ENCODE results near the gene GSK3B. TPM values are rescaled to one million over a fixed set of nuclear protein-coding genes. Genes with fewer than 3 reads are reported as not detected.

GSK3B gene
- total RNA-seq, 3 donors from 2014 or later: 28.3 to 29.2 (median 28.5) TPM

DNA sequence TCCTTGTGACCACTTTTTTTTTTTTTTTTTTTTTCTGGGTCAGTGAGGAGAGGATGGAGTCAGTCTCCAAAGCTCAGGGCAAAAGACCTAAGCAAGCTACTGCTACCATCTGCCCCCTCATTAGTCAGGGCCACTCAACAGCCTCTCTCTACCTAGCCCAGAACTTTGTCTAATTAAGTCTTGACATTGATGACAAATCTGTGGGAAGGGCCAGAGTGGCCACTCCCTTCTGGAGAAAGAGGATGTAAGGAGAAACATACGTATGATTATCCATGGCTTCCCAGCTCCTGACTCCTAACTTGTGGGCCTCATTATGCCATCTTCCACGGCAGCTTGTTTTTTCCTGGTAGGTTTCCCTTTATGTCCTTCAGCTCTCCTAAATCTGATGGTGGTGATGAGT is 274.4 kb downstream of the GSK3B start:
- no peaks in the 10 kb centered on the region for H3K36me3 Mint-ChIP-seq (ENCODE audit: insufficient read depth)
- H3K9me3 Mint-ChIP-seq: no peaks in the 10 kb centered on the region
- no peaks in the 10 kb centered on the region for H3K27me3 Mint-ChIP-seq (ENCODE audit: low read depth)
- no peak overlapping the region for H3K4me3 Mint-ChIP-seq
- no peak for ATAC-seq
- peaks cover 4% of the 10 kb centered on the region for H3K4me1 Mint-ChIP-seq (ENCODE audit: low read depth)
- DNase-seq: no peak

DNA sequence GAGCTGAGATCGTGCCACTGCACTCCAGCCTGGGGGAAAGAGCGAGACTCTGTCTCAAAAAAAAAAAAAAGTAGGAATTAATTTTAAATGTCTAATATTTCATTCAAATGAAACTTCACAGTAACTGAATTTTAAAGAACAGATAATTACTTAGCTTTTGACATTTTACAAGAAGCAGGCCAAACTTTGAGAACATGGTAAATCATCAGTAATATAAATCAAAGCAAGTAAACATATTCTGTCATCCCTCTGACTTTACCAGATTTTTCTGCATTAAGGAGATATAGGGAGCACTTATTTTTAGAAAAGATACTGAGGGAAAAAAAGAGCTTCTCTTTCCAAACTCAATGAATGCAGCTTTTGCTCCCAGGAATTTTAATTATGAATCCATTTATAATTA is 275.3 kb downstream of the GSK3B start:
- no peaks in the 10 kb centered on the region for H3K9me3 Mint-ChIP-seq
- H3K4me3 Mint-ChIP-seq: no peak overlapping the region
- no peaks in the 10 kb centered on the region for H3K27me3 Mint-ChIP-seq (ENCODE audit: low read depth)
- no peaks in the 10 kb centered on the region for H3K36me3 Mint-ChIP-seq (ENCODE audit: insufficient read depth)
- ATAC-seq: no peak
- H3K4me1 Mint-ChIP-seq (ENCODE audit: low read depth): peaks cover 4% of the 10 kb centered on the region
- no peak for DNase-seq

DNA sequence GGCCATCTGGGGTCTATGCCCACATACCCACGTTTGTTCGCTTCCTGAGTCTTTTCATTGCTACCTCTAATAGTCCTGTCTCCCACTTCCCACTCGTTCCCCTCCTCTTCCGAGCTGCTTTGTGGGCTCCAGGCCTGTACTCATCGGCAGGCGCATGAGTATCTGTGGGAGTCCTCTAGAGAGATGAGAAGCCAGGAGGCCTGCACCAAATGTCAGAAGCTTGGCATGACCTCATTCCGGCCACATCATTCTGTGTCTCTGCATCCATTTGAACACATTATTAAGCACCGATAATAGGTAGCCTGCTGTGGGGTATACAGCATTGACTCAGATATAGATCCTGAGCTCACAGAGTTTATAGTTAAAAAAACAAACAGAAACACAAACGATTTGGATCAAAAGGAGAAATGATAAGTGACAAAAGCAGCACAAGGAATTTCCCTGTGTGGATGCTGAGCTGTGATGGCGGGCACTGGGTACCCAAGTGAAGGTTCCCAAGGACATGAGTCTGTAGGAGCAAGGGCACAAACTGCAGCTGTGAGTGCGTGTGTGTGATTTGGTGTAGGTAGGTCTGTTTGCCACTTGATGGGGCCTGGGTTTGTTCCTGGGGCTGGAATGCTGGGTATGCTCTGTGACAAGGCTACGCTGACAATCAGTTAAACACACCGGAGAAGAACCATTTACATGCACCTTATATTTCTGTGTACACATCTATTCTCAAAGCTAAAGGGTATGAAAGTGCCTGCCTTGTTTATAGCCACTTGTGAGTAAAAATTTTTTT is 276.5 kb downstream of the GSK3B start:
- no peaks in the 10 kb centered on the region for H3K36me3 Mint-ChIP-seq (ENCODE audit: insufficient read depth)
- DNase-seq (no peak), ATAC-seq (no peak)
- no peaks in the 10 kb centered on the region for H3K27me3 Mint-ChIP-seq (ENCODE audit: low read depth)
- H3K9me3 Mint-ChIP-seq: no peaks in the 10 kb centered on the region
- no peak overlapping the region for H3K4me3 Mint-ChIP-seq
- peaks cover 4% of the 10 kb centered on the region for H3K4me1 Mint-ChIP-seq (ENCODE audit: low read depth)

DNA sequence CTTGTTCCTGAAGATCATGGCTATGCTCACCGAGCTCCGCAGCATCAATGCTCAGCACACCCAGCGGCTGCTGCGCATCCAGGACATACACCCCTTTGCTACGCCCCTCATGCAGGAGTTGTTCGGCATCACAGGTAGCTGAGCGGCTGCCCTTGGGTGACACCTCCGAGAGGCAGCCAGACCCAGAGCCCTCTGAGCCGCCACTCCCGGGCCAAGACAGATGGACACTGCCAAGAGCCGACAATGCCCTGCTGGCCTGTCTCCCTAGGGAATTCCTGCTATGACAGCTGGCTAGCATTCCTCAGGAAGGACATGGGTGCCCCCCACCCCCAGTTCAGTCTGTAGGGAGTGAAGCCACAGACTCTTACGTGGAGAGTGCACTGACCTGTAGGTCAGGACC is 277.2 kb downstream of the GSK3B start:
- no peaks in the 10 kb centered on the region for H3K27me3 Mint-ChIP-seq (ENCODE audit: low read depth)
- ATAC-seq: no peak

DNA sequence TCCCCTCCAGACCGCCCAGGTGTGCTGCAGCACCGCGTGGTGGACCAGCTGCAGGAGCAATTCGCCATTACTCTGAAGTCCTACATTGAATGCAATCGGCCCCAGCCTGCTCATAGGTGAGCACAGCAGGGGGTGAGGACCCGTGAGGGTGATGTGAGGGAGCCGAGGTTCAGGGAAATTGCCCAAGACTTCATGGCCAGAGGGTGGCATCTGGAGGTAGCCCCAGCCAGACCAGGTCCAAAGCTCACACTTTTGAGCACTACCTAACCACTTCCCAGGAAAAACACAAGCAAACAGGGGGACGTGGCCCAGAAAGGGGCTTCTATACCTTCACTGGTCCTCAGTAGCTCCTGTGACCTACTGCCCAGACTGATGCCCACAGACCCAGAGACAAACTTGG is 278.5 kb downstream of the GSK3B start:
- Mint-ChIP-seq H3K9me3 (no peaks in the 10 kb centered on the region), H3K4me3 (no peak overlapping the region), H3K4me1 (ENCODE audit: low read depth) (peaks cover under 1% of the 10 kb centered on the region), H3K27me3 (ENCODE audit: low read depth) (no peaks in the 10 kb centered on the region), H3K36me3 (ENCODE audit: insufficient read depth) (no peaks in the 10 kb centered on the region)
- DNase-seq (no peak), ATAC-seq (no peak)

More for the DNA sequence above, 277.2 kb downstream of the GSK3B start:
- H3K4me1 Mint-ChIP-seq (ENCODE audit: low read depth): peaks cover 4% of the 10 kb centered on the region
- no peaks in the 10 kb centered on the region for H3K36me3 Mint-ChIP-seq (ENCODE audit: insufficient read depth)
- no peak overlapping the region for H3K4me3 Mint-ChIP-seq
- H3K9me3 Mint-ChIP-seq: no peaks in the 10 kb centered on the region
- DNase-seq: no peak

DNA sequence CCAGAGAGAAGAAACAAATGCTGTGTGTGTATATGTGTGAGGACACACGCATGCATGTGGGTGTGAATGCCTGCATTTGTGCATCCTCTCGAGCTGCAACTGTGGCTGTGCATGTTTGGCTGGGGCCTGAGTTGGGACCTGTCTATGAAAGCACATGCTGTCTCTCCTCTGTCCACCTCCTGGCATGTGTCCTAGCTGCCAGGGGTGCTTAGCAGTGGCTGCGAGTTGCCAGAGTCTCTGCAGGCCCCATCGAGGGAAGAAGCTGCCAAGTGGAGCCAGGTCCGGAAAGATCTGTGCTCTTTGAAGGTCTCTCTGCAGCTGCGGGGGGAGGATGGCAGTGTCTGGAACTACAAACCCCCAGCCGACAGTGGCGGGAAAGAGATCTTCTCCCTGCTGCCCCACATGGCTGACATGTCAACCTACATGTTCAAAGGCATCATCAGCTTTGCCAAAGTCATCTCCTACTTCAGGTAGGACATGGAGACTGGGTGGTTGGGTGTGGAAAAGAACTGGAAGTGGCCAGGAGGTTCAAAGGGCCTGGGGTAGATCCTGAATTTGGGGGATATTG is 281.7 kb downstream of the GSK3B start:
- H3K4me3 Mint-ChIP-seq: no peak overlapping the region
- H3K36me3 Mint-ChIP-seq (ENCODE audit: insufficient read depth): no peaks in the 10 kb centered on the region
- no peak for ATAC-seq

DNA sequence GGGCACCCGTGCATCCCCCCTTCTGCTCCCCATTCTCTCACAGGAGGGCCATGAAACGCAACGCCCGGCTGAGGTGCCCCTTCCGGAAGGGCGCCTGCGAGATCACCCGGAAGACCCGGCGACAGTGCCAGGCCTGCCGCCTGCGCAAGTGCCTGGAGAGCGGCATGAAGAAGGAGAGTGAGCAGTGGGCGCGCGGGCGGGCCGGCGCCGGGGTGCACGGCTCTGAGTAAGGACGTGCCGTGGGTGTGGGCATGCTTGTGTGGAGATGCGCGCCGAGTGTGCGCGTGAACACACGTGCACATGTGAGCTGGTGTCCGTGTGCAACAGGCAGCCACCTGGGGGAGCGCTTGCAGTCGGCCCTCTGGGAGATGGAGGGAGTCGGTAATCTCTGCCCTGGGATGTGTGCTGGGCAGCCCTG is 284.2 kb downstream of the GSK3B start:
- no peaks in the 10 kb centered on the region for H3K27me3 Mint-ChIP-seq (ENCODE audit: low read depth)
- DNase-seq: peak; percentile 58
- H3K4me3 Mint-ChIP-seq: peak overlapping the region; percentile 82
- H3K36me3 Mint-ChIP-seq (ENCODE audit: insufficient read depth): no peaks in the 10 kb centered on the region
- peaks cover 11% of the 10 kb centered on the region for H3K4me1 Mint-ChIP-seq (ENCODE audit: low read depth)
- peak; percentile 92 to 96 for ATAC-seq
- H3K9me3 Mint-ChIP-seq: no peaks in the 10 kb centered on the region

More for the DNA sequence above, 281.7 kb downstream of the GSK3B start:
- no peaks in the 10 kb centered on the region for H3K9me3 Mint-ChIP-seq
- H3K27me3 Mint-ChIP-seq (ENCODE audit: low read depth): no peaks in the 10 kb centered on the region
- peaks cover 11% of the 10 kb centered on the region for H3K4me1 Mint-ChIP-seq (ENCODE audit: low read depth)
- no peak for DNase-seq

DNA sequence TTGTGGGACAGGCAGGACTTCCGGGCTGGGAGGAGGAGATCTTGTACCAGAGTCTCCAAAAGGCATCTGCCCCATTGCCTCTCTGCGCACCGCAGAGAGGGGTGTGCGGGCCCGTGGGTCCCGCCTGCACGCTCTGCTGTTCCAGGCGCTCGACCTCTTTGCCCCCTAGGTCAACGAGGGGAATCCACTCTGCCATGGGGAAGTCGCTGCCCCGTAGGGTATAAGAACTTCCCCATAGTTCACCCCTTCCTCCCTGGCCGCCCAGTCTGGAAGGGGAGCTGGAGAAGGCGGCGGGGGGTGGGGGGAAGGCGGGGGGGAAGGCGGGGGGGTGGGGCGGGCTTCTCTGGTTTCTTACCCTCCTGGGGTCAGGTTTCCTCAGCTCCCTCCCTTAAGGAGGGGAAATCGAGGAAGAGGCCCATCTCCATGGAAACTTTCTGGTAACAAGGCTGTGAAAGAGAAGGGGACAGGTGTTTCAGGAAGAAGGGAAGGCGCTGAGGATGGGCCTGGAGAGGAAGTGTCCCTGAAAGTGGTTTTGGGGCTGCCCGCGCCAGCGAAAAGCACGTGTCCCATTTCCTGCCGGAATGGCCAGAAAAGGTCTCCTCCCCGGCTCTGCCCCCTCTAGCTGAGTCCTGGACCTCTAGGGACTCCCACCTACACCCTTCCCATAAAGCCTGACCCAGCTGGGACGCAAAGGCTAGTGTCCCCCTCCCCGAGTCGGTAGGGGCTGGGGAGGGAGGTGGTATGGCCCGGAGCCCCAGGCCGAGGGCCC is 284.8 kb downstream of the GSK3B start:
- ATAC-seq (no peak), DNase-seq (no peak)
- Mint-ChIP-seq H3K36me3 (ENCODE audit: insufficient read depth) (no peaks in the 10 kb centered on the region), H3K9me3 (no peaks in the 10 kb centered on the region), H3K27me3 (ENCODE audit: low read depth) (no peaks in the 10 kb centered on the region), H3K4me1 (ENCODE audit: low read depth) (peaks cover 11% of the 10 kb centered on the region), H3K4me3 (peak overlapping the region; percentile 82)

DNA sequence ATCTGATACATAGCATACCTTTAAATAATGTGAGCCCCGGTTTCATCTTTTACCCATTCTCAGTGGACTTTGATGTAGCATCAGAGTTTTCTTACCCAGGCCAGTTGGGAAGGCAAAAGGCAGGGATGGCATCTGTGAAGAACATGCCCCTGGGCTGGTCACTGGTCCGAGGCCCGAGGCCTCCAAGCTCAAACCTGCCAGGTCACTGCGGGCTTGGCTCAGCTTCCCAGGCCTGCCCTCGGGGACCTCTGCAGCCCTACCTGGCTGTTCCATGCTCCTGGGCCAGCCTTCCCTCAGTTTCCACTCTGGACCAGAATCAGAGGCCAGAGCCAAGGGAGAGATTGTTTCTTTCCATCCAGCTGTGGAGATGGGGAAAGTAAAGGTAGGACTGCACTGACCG is 285.4 kb downstream of the GSK3B start:
- H3K27me3 Mint-ChIP-seq (ENCODE audit: low read depth): no peaks in the 10 kb centered on the region
- peak overlapping the region; percentile 37 for H3K4me3 Mint-ChIP-seq
- H3K4me1 Mint-ChIP-seq (ENCODE audit: low read depth): peaks cover 11% of the 10 kb centered on the region
- ATAC-seq (no peak), DNase-seq (no peak)
- H3K9me3 Mint-ChIP-seq: no peaks in the 10 kb centered on the region
- no peaks in the 10 kb centered on the region for H3K36me3 Mint-ChIP-seq (ENCODE audit: insufficient read depth)

DNA sequence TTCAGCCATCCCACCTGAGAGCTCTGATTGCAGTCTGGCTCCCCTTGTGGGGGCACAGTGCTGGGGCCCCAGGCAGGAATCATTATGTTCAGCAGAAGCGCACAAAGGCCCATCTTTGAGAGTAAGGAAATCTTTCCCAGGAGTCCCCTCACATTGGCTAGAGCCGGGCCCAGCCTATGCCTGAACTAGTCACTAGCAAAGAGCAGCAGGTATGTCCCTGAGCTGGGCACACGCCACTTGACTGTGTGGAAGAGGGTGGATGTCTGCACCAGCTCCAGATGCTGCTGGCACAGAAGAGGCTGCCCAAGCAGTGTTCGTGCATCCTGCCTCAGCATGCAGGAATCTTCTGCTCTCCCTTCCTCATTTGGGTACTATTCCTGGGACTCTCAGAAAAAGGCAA is 286.0 kb downstream of the GSK3B start:
- Mint-ChIP-seq H3K4me1 (ENCODE audit: low read depth) (peaks cover 11% of the 10 kb centered on the region), H3K36me3 (ENCODE audit: insufficient read depth) (no peaks in the 10 kb centered on the region), H3K9me3 (no peaks in the 10 kb centered on the region), H3K27me3 (ENCODE audit: low read depth) (no peaks in the 10 kb centered on the region), H3K4me3 (no peak overlapping the region)
- no peak for DNase-seq
- no peak for ATAC-seq

DNA sequence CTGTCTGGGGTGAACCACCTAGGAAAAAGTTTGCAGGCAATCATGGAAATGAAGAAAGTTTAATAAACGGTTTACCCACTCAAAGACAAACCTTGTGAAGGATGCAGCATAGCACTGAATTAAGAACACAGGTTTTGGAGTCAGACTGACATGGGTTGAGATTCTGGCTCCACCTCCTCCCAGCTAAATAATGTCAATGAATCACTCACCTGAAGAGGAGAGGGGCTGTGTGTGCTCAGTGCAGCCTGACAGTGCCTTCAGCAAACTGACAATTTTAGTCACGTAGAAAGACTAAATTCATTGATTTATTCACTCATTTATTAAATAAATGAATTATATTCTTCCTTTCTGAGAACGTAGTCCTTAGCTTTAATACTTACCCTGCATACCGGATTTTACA is 293.4 kb downstream of the GSK3B start:
- Mint-ChIP-seq H3K4me1 (ENCODE audit: low read depth) (no peaks in the 10 kb centered on the region), H3K9me3 (no peaks in the 10 kb centered on the region), H3K36me3 (ENCODE audit: insufficient read depth) (no peaks in the 10 kb centered on the region), H3K27me3 (ENCODE audit: low read depth) (peaks cover 6% of the 10 kb centered on the region), H3K4me3 (no peak overlapping the region)
- DNase-seq (no peak), ATAC-seq (no peak)

DNA sequence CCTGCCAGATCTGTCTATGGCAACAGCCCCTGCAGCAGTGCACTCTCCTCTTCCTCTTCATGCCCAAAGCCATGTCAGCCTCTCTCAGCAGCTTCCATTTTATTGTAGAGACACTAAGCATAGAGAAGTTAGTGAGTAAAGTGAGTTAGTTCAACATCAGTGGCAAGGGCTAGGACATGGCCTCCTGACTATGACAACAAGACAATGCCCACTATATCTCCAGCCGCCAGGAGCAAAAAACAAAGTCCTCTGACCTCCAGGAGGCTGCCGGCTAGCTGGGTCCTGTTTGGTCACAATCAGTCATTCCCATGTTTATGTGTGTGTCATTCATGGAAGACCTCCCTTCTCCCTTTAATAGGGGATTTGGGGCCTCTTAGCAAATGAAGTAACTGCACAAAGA is 297.5 kb downstream of the GSK3B start:
- H3K4me1 Mint-ChIP-seq (ENCODE audit: low read depth): no peaks in the 10 kb centered on the region
- ATAC-seq (no peak), DNase-seq (no peak)
- peaks cover 6% of the 10 kb centered on the region for H3K27me3 Mint-ChIP-seq (ENCODE audit: low read depth)
- no peaks in the 10 kb centered on the region for H3K36me3 Mint-ChIP-seq (ENCODE audit: insufficient read depth)
- H3K4me3 Mint-ChIP-seq: no peak overlapping the region
- no peaks in the 10 kb centered on the region for H3K9me3 Mint-ChIP-seq

DNA sequence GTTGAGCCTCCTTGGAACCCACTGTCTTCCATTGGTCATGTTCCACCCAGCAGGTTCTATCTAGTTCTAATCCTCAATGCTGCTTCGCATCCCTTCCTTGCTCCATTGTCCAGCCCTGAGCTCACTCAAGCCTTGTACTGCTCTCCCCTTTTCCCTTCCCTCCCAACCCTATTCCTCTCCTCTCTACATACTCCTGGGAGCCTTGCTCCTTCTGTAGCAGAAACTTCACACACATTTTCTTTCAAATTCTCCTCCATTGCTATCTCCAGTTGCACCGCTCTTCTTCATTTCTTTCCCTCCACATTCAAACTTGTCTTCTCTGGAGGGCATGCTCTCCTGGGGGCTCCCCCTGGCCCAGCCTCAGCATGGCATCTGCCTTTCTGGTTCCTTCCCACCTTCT is 297.9 kb downstream of the GSK3B start:
- Mint-ChIP-seq H3K4me3 (no peak overlapping the region), H3K4me1 (ENCODE audit: low read depth) (no peaks in the 10 kb centered on the region), H3K27me3 (ENCODE audit: low read depth) (peaks cover 6% of the 10 kb centered on the region), H3K9me3 (no peaks in the 10 kb centered on the region), H3K36me3 (ENCODE audit: insufficient read depth) (no peaks in the 10 kb centered on the region)
- ATAC-seq (no peak), DNase-seq (no peak)

DNA sequence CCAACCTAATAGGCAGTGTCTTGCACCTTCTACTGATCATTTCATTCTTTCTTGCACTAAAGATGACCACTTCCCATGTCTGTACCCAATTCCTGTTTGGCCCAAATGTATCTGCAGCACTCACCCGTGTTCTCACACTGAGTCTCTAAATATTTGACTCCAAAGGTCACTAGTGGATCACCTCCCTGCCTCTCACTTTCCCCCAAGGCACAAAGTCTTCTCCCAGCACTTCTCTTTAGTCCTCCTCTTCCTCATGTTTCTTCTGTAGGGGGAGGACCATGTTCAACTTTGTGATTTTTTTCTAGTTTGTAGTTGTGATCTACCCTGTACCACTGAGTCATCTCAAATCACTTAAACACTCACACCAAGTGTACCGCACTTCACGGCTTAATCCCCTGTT is 298.4 kb downstream of the GSK3B start:
- no peak for ATAC-seq
- DNase-seq: no peak
- Mint-ChIP-seq H3K4me3 (no peak overlapping the region), H3K27me3 (ENCODE audit: low read depth) (peaks cover 6% of the 10 kb centered on the region), H3K36me3 (ENCODE audit: insufficient read depth) (no peaks in the 10 kb centered on the region), H3K9me3 (no peaks in the 10 kb centered on the region), H3K4me1 (ENCODE audit: low read depth) (no peaks in the 10 kb centered on the region)
